AML-193 (cell line): ENCODE measurements around the gene ADPRM.

Source experiments
- DNase-seq, 2 experiments: peaks; one replicate each; lab custom pipeline; 2025; lab: John Stamatoyannopoulos, UW

ADPRM gene

DNA sequence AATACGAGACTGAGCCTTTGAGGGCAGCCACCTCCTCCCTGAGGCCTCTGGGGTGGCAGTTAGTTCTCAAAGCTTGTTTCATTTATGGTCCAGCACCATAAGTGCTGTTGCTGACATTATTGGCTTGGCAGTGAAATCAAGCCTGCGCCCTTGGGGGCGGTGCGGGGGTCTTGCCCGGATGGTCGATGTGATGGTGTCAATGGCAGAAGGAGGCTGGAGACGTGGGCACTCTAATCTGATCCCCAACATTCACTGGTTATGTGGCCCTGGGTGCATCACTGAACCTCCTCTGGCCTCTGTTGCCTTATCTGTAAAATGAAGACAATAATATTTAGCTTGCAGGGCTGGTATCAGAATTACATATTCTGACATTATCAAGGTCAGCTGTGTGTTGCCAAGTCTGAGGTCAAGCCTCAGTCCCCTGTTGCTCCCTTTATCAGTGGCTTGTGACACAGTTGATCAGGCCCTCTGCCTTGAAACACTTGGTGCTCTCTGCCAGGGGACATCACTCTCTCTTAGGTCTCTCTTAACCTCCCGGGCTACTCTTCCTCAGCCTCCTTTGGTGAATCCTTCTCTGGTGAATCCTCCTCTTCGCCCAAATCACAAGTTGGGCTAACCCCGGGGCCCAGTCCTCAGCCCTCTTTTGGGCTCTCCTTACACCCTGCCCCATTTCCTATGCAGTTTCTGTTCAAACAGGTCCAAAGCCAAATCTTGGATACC is 44.2 kb downstream of the ADPRM start:
- no peak for DNase-seq

DNA sequence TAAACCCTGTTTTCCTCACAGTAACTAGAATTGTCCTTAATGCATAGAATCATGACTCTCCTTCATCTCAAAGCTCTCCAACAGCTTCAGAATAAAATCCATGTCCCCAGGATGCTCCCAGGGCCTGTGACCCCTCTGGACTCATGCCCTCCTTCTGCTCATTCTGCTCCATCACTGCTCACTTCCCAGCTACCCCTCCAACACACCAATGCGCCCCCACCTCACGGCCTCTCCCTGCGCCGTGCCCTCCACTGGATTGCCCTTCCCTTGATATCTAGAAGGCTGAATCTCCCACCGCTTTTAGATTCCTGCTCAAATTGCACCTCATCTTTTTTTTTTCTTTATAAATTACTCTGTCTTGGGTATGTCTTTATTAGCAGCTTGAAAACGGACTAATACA is 45.0 kb downstream of the ADPRM start:
- no peak for DNase-seq

DNA sequence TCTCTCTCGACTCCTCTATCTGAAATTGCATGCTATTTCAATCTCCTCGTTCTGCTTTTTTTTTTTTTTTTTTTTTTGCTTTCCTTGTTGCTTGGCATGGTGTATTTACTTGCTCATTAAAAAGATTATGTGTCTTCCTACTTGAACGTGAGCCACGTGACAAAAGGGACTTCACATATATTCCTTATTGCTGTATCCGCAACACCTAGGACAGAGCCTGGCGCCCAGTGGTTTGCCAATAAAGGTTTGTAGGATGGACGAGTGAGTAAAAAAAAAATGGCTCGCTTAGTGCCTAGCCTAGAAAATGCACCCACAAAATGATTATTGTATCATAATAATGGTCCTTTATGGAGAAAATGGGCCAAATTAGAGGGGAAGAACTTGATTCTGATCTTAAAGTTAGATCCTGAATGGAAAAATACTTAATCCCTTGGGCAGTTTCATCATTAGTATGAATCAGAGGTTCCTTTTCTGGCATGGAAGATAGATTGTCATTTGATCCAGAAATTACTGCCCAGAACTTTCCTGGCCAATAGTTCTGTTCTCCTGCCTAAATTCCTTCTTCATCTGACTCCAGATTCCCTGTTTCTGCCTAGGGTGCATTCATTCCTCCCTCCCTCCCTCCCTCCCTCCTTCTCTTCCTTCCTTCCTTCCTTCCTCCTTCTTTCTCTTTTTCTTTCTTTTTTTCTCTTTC is 46.1 kb downstream of the ADPRM start:
- DNase-seq: no peak

DNA sequence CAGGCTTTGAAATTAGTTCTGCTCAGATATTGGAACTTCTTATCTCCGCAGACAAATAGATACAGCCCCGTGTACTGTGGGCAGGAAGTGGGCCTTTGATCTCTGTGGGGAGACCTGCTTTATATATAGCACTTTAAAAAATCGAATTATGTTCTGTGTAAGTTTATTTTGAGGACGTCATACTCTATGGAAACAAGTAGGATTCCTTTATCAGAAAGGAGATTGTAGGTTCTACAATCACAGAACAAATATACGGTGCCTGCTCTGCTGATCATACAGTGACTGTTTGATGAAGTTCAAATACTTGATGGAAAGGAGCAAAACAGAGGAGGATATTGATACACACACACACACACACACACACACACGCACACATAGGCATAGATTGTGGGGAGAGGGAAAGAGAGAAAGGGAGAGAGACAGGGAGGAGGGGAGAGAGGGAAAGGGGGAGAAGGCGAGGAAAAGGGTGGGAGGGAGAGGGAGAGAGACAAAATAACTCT is 47.2 kb downstream of the ADPRM start:
- DNase-seq: no peak

DNA sequence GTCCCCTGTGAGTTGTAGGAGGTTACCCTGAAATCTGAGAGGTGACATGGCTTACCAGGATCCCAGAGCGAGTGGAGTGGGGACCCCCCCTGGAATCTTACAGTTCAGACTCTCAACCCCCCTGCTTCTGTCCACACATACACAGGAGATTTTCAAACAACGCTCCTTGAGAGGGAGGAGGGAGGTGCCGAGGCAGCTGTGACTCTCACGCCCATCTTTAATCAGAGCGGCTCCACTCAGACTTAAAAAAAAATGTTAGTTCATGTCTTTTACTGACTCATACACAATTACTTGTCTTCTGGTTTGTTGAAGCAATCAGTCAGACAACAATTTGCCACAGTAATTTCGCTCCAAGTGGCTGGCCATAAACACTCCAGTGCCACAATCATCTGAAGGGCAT is 47.8 kb downstream of the ADPRM start:
- no peak for DNase-seq

DNA sequence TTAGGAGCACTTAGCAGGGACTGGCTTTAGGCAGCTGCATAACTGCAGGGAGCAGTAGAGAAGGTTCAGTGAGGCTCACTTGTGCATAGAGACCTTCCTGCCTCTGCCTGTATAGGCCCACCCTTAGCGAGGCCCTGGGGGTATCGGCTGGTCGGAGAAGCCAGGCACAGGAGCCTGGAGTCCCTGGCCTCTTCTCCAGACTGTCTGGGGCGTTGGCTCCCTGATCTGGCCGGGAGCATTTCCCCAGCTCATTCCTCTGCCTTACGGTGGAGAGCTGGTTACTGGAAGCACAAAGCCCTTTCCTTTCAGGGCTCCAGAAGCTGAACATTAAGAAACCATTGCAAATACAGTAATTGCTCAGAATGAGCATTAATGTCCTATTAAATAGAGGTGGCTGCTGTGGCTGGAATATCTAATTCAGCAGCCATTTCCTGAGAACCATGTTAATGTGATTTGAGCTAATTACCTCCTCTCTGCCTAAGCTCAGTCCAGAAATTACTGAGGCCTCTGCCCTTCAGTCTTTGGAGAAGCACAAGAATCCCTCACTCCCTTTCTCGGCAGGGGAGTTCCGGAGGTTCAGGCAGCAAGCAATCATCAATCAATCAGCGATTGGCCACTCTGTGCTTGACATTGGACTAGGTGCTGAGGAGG is 51.3 kb downstream of the ADPRM start:
- DNase-seq: no peak

DNA sequence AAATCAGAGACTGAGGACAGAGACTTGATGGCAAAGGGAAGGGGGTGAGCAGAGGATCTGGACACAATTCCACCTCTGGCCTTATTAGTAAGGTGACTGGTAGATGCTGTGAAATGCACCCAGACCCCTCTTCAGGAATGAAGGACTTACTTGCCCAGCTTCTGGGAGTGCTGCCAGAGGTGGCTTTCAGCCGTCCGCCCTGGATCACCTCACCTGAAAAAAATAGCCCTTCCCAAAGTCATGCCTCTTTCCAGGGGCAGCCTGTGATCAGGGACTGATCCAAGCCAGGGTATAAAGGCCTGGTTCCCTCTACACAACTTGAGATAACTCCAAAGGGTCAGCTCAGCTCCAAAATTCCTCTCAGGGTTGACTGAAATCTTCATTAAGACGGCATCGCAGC is 52.8 kb downstream of the ADPRM start:
- DNase-seq: no peak

DNA sequence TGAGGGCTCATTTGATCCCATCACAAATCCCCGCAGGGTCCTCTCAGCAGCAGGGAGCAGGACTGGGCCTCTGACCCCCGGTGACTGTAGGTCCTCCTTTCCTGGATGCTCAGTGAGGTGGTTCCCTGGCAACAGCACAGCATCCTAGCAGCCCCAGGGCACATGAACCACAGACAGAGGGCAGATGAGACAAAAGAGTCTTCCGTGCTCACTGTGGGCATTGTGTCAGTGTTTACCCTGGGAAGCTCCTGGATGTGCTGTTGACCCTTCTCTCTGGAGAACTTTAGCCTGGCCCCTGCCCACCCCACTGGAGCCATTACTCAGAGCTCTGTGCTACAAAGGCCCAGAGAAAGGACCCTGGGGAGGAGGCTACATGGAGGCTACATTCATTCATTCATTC is 54.2 kb downstream of the ADPRM start:
- no peak for DNase-seq

DNA sequence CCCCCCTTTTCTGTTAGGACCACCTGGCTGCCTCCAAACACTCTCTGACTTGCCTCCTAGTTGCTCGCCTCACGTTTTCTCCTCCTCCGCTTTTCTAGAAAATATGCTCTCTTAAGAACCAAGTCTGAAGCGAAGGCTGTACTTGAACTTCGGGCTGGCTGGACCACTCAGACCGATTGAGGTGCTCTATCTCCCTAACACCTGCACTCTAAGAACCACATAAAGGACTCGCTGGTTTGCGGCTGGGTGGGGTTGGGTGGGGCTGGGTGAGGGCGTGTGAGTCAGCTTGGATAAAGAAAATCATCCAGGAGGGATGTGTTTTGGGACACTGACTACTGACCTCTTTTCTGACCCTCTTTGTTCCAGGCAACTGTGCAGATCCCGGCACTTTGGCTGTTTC is 55.3 kb downstream of the ADPRM start:
- DNase-seq: no peak

DNA sequence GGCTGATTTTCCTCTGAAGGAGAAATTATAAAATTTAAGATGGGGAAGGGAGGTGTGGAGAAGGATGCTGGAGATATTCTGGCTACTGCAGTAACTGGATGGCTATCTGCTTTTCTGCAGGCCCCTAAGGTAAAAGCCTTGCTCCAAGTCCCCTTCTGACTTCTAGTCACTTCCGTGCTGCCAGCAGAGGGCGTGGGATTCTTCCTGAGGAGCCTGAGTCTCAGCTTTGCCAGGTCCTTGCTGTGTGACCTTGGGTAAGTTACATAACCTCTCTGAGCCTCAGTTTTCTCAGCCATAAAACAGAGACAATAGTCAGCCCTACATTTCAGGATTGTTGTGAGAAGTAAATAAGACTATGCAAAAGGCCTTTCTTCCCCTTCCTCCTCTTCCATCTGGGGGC is 56.7 kb downstream of the ADPRM start:
- no peak for DNase-seq

DNA sequence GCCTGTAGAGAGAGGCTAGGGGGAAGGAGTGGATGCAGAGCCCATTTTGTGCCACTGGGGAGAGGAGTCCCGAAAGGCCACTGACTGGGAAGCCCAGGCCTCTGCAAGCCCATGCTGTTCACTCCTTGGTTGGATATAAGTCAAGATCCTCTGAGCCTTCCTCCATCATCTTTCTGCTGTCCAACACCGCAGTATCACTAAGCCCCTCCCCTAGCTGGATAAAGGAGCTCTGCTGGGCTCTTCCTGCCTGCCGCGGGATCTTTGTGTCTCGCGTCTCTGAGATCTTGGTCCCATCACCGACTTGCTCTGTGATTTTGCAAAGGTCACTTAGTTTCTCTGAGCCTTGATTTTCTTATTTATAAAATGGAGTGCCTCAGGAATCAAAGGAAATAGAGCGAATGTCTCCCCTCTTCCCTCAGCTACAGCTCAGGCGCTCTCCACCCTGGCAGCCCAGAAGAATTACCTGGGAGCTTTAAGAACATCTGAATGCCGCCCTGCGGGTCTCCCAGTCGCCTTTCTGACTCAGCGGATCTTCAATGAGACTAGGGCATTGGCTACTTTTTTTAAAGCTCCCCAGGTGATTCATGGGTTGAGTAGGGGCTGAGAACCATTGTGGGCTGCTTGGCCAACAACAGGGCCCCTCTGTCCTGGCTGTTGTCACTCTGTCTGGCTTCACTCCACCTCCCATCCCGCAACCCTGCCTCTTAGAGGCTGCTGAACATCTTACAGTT is 57.6 kb downstream of the ADPRM start:
- no peak for DNase-seq

DNA sequence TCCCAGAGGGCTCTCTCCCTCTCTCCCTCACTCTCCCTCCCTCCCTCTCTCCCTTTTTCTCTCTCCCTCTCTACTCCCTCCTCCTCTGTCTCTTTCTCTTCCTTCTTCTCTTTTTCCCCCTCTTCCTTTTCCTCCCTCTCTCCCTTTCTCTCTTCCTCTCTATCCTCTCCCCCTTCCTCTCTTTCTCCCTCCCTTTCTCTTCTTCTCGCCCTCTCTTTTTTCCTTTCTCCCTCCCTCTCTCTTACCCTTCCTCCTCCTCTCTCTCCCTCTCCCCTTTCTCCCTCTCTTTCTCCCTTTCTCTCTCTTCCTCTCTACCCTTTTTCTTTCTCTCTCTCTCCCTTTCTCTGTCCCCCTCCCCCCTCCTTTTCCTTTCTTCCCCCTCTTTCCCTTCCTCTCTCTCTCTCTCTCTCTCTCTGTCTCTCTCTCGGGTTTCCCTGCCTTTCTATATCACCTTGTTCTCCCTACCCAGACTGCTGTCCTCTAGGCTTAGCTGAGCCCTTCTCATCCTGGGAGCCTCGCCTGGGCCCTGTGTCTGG is 58.3 kb downstream of the ADPRM start:
- no peak for DNase-seq

DNA sequence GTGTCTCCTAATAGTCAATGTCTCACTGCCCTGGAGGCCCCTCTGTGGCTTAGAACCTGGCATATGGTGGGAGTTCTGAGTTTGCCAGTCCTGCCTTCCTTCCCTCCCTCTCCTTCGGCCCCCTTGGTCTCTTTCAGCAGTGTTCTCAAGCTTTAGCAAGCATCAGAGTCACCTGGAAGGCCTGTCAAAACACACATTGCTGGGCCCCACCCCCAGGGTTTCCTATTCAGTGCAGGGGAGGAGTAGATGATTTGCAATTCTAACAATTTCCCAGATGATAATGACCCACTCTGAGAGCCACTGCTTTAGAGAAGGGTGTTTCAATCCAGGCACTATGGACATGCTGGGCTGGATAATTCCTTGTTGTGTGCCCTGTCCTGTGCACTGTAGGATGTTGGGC is 58.8 kb downstream of the ADPRM start:
- no peak for DNase-seq

DNA sequence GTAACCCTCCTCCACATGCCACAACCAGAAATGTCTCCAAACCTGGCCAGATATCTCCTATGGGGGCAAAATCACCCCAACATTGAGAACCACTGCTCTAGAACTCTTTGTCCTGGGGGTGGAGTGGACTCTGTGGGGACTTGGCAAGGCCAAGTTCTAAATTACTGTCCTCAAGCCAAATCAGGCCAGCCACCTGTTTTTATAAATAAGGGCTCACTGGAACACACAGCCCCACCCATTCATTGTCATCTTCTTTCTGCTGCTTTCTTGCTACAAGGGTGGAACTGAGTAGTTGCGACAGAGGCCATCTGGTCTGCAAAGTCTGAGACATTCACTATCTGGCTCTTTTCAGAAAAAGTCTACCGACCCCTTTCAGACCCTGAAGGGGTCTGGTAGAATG is 59.2 kb downstream of the ADPRM start:
- DNase-seq: no peak

DNA sequence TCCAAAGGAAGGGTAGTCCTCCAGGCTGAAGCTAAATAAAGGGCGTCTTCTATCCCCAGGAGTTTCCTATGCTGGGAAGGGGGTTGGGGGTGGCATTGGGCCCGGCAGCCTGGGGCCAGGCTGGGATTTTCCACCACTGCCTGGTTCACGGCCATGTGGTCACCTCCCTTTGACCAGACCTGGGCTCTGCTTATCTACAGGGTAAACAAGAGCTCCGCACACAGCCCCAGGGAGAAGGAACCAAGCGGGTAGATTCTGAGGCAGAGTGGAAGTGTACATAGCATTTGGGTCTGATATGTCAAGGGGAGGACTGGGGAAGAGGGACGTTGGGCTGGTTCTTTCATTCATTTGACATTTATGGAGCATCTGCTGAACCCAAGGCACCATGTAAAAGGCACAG is 59.7 kb downstream of the ADPRM start:
- no peak for DNase-seq

DNA sequence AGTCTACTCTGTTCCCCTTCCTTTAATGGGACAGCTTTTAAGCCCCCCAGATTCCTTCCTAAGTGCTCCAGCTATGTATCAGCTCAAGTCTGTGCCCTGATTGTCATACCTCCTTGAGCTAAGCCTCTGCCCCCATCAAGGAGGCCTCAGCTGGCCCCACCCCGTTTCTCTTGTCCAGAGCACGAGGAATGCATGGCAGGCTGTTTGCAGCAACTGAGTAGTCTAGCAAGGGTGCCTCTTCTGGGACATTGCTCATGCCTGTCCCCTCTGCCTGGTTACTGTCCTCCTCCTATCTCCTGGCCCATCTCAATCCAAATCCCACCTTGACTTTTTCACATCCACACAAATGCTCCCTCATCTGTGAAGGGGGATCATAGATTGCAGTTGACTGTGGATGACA is 60.3 kb downstream of the ADPRM start:
- DNase-seq: no peak

DNA sequence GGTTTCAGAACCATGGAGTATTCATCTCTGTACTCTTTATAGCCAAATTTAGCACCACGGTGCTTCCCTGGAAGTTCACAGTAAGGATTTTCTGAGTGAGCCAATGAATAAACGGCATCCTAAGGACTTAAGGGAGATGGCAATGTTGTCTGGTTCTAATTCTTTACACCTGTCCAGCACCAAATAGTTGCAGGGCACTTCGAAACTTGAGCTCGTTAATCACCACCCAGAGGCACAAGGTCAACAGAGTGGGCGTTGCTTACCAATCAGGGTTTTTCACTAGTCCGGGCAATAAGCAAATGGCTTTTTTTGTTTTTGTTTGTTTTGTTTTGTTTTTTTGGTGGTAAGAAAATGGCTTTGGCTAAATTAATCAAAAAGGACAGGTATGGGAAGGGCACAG is 60.7 kb downstream of the ADPRM start:
- no peak for DNase-seq
